Measurements from ENCODE around the gene CPED1. TPM values are rescaled to one million over a fixed set of nuclear protein-coding genes. Genes with fewer than 3 reads are reported as not detected.
"Not testable (repeated sequence)": the region's sequence is repeated elsewhere in the genome, so short reads cannot be mapped to it uniquely, and the experiment has no call there.

CPED1 gene
- total RNA-seq, 2 donors from 2014 or later, result not detected

DNA sequence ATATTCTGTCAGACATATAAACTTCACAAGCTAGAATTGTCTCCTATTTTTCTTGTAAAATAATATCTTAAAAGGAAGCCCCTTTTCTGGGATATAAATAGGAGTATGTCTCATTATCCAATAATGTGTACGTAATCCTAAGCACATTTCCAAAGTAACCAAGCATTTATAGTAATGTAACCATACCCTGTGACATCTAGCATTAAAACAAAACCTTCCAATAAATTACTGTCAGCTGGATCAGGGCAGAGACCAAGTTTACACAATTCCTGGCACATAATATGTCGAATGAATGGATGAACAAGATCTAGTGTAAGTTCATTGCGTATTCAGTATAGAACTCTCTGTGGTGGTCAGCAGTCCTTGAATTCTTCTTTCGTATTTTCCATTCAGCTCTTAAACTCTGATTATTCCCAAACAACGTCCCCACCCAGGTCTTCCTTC lies 14.3 kb downstream of the CPED1 start:
- Mint-ChIP-seq H3K4me3 (no peak overlapping the region), H3K36me3 (ENCODE audit: insufficient read depth in 2 of 2) (no peaks in the 10 kb centered on the region), H3K27me3 (ENCODE audit: low read depth) (peaks cover 27% of the 10 kb centered on the region), H3K4me1 (ENCODE audit: low read depth) (peaks cover 4% of the 10 kb centered on the region), H3K27ac (no peak overlapping the region), H3K9me3 (peaks cover 0 to 3% of the 10 kb centered on the region in 2 donors)
- ATAC-seq (replicated peaks in 1 of 2) (no peak), DNase-seq (no peak)

GRCh38 chr7:121003986-121004685 lies 15.6 kb downstream of the CPED1 start:
- no peak overlapping the region for H3K27ac Mint-ChIP-seq
- H3K9me3 Mint-ChIP-seq, result peaks cover 0 to 3% of the 10 kb centered on the region in 2 donors
- no peak overlapping the region for H3K4me3 Mint-ChIP-seq
- ATAC-seq (replicated peaks in 1 of 2), result no peak
- peaks cover 41% of the 10 kb centered on the region for H3K27me3 Mint-ChIP-seq (ENCODE audit: low read depth)
- peaks cover 4% of the 10 kb centered on the region for H3K4me1 Mint-ChIP-seq (ENCODE audit: low read depth)
- H3K36me3 Mint-ChIP-seq (ENCODE audit: insufficient read depth in 2 of 2), result no peaks in the 10 kb centered on the region
- no peak for DNase-seq

GRCh38 chr7:121005058-121005457 lies 16.5 kb downstream of the CPED1 start:
- not testable (repeated sequence) for H3K4me3 Mint-ChIP-seq

GRCh38 chr7:121005996-121006584 lies 17.6 kb downstream of the CPED1 start:
- H3K4me1 Mint-ChIP-seq (ENCODE audit: low read depth), result no peaks in the 10 kb centered on the region
- peaks cover 42% of the 10 kb centered on the region for H3K27me3 Mint-ChIP-seq (ENCODE audit: low read depth)
- ATAC-seq (replicated peaks in 1 of 2), result no peak
- DNase-seq, result no peak
- H3K9me3 Mint-ChIP-seq, result peaks cover 0 to 3% of the 10 kb centered on the region in 2 donors
- no peak overlapping the region for H3K4me3 Mint-ChIP-seq
- no peak overlapping the region for H3K27ac Mint-ChIP-seq
- H3K36me3 Mint-ChIP-seq (ENCODE audit: insufficient read depth in 2 of 2), result no peaks in the 10 kb centered on the region

More at GRCh38 chr7:121005058-121005457, 16.5 kb downstream of the CPED1 start:
- H3K9me3 Mint-ChIP-seq; H3K36me3 Mint-ChIP-seq (ENCODE audit: insufficient read depth in 2 of 2); H3K27ac Mint-ChIP-seq; H3K4me1 Mint-ChIP-seq (ENCODE audit: low read depth); ATAC-seq (replicated peaks in 1 of 2); DNase-seq: not testable (repeated sequence)
- H3K27me3 Mint-ChIP-seq (ENCODE audit: low read depth), result peaks cover 42% of the 10 kb centered on the region

- no peak for DNase-seq
- H3K9me3 Mint-ChIP-seq, result peaks cover 0 to 3% of the 10 kb centered on the region in 2 donors
- H3K36me3 Mint-ChIP-seq (ENCODE audit: insufficient read depth in 2 of 2), result no peaks in the 10 kb centered on the region
- H3K27me3 Mint-ChIP-seq (ENCODE audit: low read depth), result peaks cover 42% of the 10 kb centered on the region
- no peaks in the 10 kb centered on the region for H3K4me1 Mint-ChIP-seq (ENCODE audit: low read depth)
- H3K4me3 Mint-ChIP-seq, result no peak overlapping the region
- ATAC-seq (replicated peaks in 1 of 2), result no peak
- H3K27ac Mint-ChIP-seq, result no peak overlapping the region
Observed at GRCh38 chr7:121006711-121007315, 18.3 kb downstream of the CPED1 start.

DNA sequence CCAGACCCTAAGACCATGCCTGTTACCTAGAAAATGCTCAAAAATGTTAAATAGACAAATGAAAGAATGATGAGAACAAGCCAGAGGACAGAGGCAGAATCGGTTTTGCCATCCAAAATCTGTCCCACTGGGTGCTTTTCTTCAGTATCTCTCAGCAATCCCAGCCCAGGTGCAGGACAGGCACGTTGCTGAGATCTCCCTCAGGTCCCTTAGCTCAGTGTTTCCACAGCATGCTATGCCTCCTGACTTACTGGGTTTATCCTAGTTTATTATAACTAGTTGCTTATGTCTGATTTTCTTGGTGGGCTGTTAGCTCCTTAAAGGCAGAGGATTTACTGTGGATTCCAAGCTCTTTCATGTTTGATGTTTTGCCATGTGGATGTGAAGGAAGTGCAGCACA lies 20.3 kb downstream of the CPED1 start:
- peaks cover 36% of the 10 kb centered on the region for H3K27me3 Mint-ChIP-seq (ENCODE audit: low read depth)
- peaks cover 0 to 3% of the 10 kb centered on the region in 2 donors for H3K9me3 Mint-ChIP-seq
- no peaks in the 10 kb centered on the region for H3K36me3 Mint-ChIP-seq (ENCODE audit: insufficient read depth in 2 of 2)
- no peak for DNase-seq
- no peaks in the 10 kb centered on the region for H3K4me1 Mint-ChIP-seq (ENCODE audit: low read depth)
- ATAC-seq (replicated peaks in 1 of 2), result no peak
- H3K27ac Mint-ChIP-seq, result no peak overlapping the region
- H3K4me3 Mint-ChIP-seq, result no peak overlapping the region

GRCh38 chr7:121011401-121011800 lies 22.9 kb downstream of the CPED1 start:
- ATAC-seq (replicated peaks in 1 of 2) (no peak), DNase-seq (no peak)
- Mint-ChIP-seq H3K36me3 (ENCODE audit: insufficient read depth in 2 of 2) (no peaks in the 10 kb centered on the region), H3K27me3 (ENCODE audit: low read depth) (peaks cover 19% of the 10 kb centered on the region), H3K4me3 (no peak overlapping the region), H3K4me1 (ENCODE audit: low read depth) (no peaks in the 10 kb centered on the region), H3K27ac (no peak overlapping the region), H3K9me3 (no peaks in the 10 kb centered on the region)

GRCh38 chr7:121012170-121012874 lies 23.8 kb downstream of the CPED1 start:
- DNase-seq, result no peak
- ATAC-seq (replicated peaks in 1 of 2), result no peak
- Mint-ChIP-seq H3K36me3 (ENCODE audit: insufficient read depth in 2 of 2) (no peaks in the 10 kb centered on the region), H3K4me3 (no peak overlapping the region), H3K27ac (no peak overlapping the region), H3K27me3 (ENCODE audit: low read depth) (peaks cover 17% of the 10 kb centered on the region), H3K9me3 (no peaks in the 10 kb centered on the region), H3K4me1 (ENCODE audit: low read depth) (no peaks in the 10 kb centered on the region)

DNA sequence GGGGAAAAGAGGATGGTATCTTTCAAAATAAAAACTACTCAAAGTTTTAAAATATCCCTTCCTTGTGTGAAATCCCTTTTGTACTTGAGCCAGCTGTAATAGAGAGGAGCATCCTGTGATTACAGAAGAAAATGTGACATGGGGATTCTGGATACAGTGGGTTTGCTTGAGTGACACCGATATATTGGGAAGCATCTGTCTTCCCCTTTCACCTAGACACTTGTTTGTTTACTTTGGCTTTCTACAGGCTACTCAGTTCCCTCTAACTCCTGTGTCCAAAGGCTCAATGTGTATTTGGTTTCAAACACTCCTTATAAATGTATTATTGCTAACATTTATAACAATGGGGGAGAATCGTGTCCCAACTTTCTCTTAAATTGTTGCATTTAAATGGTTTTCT lies 24.4 kb downstream of the CPED1 start:
- Mint-ChIP-seq H3K4me3 (no peak overlapping the region), H3K27ac (no peak overlapping the region), H3K4me1 (ENCODE audit: low read depth) (no peaks in the 10 kb centered on the region), H3K9me3 (no peaks in the 10 kb centered on the region), H3K27me3 (ENCODE audit: low read depth) (peaks cover 14% of the 10 kb centered on the region), H3K36me3 (ENCODE audit: insufficient read depth in 2 of 2) (no peaks in the 10 kb centered on the region)
- no peak for ATAC-seq (replicated peaks in 1 of 2)
- DNase-seq, result no peak

- Mint-ChIP-seq H3K4me3 (no peak overlapping the region), H3K27ac (no peak overlapping the region), H3K27me3 (ENCODE audit: low read depth) (no peaks in the 10 kb centered on the region), H3K4me1 (ENCODE audit: low read depth) (no peaks in the 10 kb centered on the region), H3K36me3 (ENCODE audit: insufficient read depth in 2 of 2) (no peaks in the 10 kb centered on the region), H3K9me3 (no peaks in the 10 kb centered on the region)
- no peak for DNase-seq
- ATAC-seq (replicated peaks in 1 of 2), result no peak
Observed at GRCh38 chr7:121015560-121015959, 27.0 kb downstream of the CPED1 start.

DNA sequence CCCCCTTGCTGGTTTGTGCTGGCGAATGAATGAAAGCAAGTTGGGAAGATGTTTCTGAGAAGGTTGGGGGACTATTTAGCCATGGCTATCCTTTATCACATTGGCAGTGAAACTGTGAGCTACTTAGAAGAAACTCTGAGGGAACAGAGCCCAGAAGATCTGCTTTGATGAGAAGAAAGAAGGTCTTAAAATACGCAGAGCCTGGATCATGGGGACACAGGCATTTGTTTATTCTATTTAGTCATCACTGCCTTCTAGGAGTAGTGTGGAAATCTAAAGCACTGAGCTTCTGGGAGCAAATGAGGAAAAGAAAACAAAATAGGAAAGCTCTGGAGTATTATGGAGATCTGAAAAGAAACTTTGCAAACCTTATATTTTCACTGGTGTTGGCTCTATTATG lies 28.5 kb downstream of the CPED1 start:
- no peaks in the 10 kb centered on the region for H3K9me3 Mint-ChIP-seq
- no peak overlapping the region for H3K27ac Mint-ChIP-seq
- H3K36me3 Mint-ChIP-seq (ENCODE audit: insufficient read depth in 2 of 2), result no peaks in the 10 kb centered on the region
- H3K27me3 Mint-ChIP-seq (ENCODE audit: low read depth), result no peaks in the 10 kb centered on the region
- ATAC-seq (replicated peaks in 1 of 2) (no peak), DNase-seq (no peak)
- H3K4me3 Mint-ChIP-seq, result no peak overlapping the region
- no peaks in the 10 kb centered on the region for H3K4me1 Mint-ChIP-seq (ENCODE audit: low read depth)

GRCh38 chr7:121017586-121017985 lies 29.1 kb downstream of the CPED1 start:
- no peak for ATAC-seq (replicated peaks in 1 of 2)
- Mint-ChIP-seq H3K36me3 (ENCODE audit: insufficient read depth in 2 of 2) (no peaks in the 10 kb centered on the region), H3K4me3 (no peak overlapping the region)

GRCh38 chr7:121019018-121019417 lies 30.5 kb downstream of the CPED1 start:
- no peaks in the 10 kb centered on the region for H3K36me3 Mint-ChIP-seq (ENCODE audit: insufficient read depth in 2 of 2)
- no peak for DNase-seq
- H3K27me3 Mint-ChIP-seq (ENCODE audit: low read depth), result no peaks in the 10 kb centered on the region
- H3K9me3 Mint-ChIP-seq, result no peaks in the 10 kb centered on the region
- H3K27ac Mint-ChIP-seq, result no peak overlapping the region
- H3K4me3 Mint-ChIP-seq, result no peak overlapping the region
- ATAC-seq (replicated peaks in 1 of 2), result no peak
- no peaks in the 10 kb centered on the region for H3K4me1 Mint-ChIP-seq (ENCODE audit: low read depth)

More at GRCh38 chr7:121017586-121017985, 29.1 kb downstream of the CPED1 start:
- H3K4me1 Mint-ChIP-seq (ENCODE audit: low read depth), result no peaks in the 10 kb centered on the region
- no peak overlapping the region for H3K27ac Mint-ChIP-seq
- DNase-seq, result no peak
- H3K9me3 Mint-ChIP-seq, result no peaks in the 10 kb centered on the region
- no peaks in the 10 kb centered on the region for H3K27me3 Mint-ChIP-seq (ENCODE audit: low read depth)
